SK-N-MC (cell line): ENCODE data around the gene BRD1.

Experiments
- EZH2 ChIP-seq: fragments of 200-600 bp; sonication (generic); IDR thresholded peaks from one replicate; pipeline ENCODE4 v1.6.1; 2017; ENCODE audit warnings: antibody characterized with exemption
- FOXP2 ChIP-seq: optimal IDR thresholded peaks from 2 replicates; pipeline ENCODE3; 2011; ENCODE audit warnings: mild to moderate bottlenecking, moderate library complexity; ENCODE audit not compliant: insufficient read depth; ENCODE audit errors: extremely low read length, control extremely low read depth
- POLR2AphosphoS5 ChIP-seq: IDR thresholded peaks from 2 replicates; pipeline ENCODE4 v1.6.1; 2012; ENCODE audit warnings: mild to moderate bottlenecking, low read depth, low read length, borderline replicate concordance

GRCh38 chr22:49828599-49828965 lies 909 bp upstream of the BRD1 start:
- no peak for TF ChIP-seq EZH2
- no peak for TF ChIP-seq POLR2AphosphoS5
- no peak for TF ChIP-seq FOXP2
